Calu3 (cell line): Measurements from ENCODE around the gene FAM89B. TPM values are rescaled to one million over a fixed set of nuclear protein-coding genes. Genes with fewer than 3 reads are reported as not detected.

Experiments
- BruUV-seq: library from RNA; stranded (reverse); fragments of 400-500 nt; replicated peaks from 2 replicates; lab custom pipeline; 2021; lab: Mats Ljungman, UMichigan
- CTCF ChIA-PET: fragments of 300-600 bp; sonication (Branson Sonifier 250); formaldehyde crosslinking; loops from one replicate; lab custom pipeline; 2022; ENCODE audit warnings: antibody characterized with exemption; lab: Charles Lee
- DNase-seq: peaks from one replicate; pipeline ENCODE4 v3.0.0; 2022
- H3K27ac Mint-ChIP-seq: one replicate; pipeline ENCODE4 v1.8.0; 2022; ENCODE audit warnings: mixed read lengths; ENCODE audit not compliant: unreplicated experiment
- H3K27me3 Mint-ChIP-seq: one replicate; pipeline ENCODE4 v1.8.0; 2022; ENCODE audit warnings: mixed read lengths; ENCODE audit not compliant: unreplicated experiment
- H3K36me3 Mint-ChIP-seq: one replicate; pipeline ENCODE4 v1.8.0; 2022; ENCODE audit warnings: mild to moderate bottlenecking, moderate library complexity, mixed read lengths; ENCODE audit not compliant: insufficient read depth, unreplicated experiment
- H3K4me1 Mint-ChIP-seq: one replicate; pipeline ENCODE4 v1.8.0; 2022; ENCODE audit warnings: mild to moderate bottlenecking, low read depth, mixed read lengths; ENCODE audit not compliant: unreplicated experiment
- H3K4me3 Mint-ChIP-seq: one replicate; pipeline ENCODE4 v1.8.0; 2022; ENCODE audit warnings: mild to moderate bottlenecking, low read depth, moderate library complexity, mixed read lengths; ENCODE audit not compliant: unreplicated experiment
- H3K9me3 Mint-ChIP-seq: one replicate; pipeline ENCODE4 v1.8.0; 2022; ENCODE audit warnings: low read depth, mixed read lengths; ENCODE audit not compliant: unreplicated experiment
- CTCF ChIP-seq: fragments of 200-600 bp; IDR thresholded peaks from one replicate; pipeline ENCODE4 v1.8.0; 2022; ENCODE audit warnings: antibody characterized with exemption; ENCODE audit not compliant: unreplicated experiment
- intact Hi-C: fragments of 100-400 bp; cut with micrococcal nuclease; formaldehyde crosslinking; loops from one replicate; pipeline ENCODE4 v1.10.0; 2022; ENCODE audit not compliant: unreplicated experiment
- total RNA-seq: library from RNA; stranded (reverse); gene quantifications from 2 replicates; pipeline ENCODE4 v1.2.3, GENCODE V29; 2022

Gene FAM89B
- total RNA-seq, 1 experiment from 2014 or later: 29.8 TPM

GRCh38 chr11:65606876-65607613 lies 34.7 kb downstream of the FAM89B start:
- Mint-ChIP-seq H3K9me3 (no peaks in the 10 kb centered on the region), H3K4me3 (no peak overlapping the region), H3K36me3 (peaks cover 75% of the 10 kb centered on the region), H3K27me3 (no peaks in the 10 kb centered on the region), H3K27ac (no peak overlapping the region), H3K4me1 (peaks cover 29% of the 10 kb centered on the region)
- CTCF ChIA-PET: no interaction called here
- TF ChIP-seq CTCF: no peak
- BruUV-seq: no TSS peak
- DNase-seq: no peak
- intact Hi-C loops: no loop called here

- CTCF ChIA-PET: no interaction called here
- Mint-ChIP-seq H3K36me3 (peaks cover 76% of the 10 kb centered on the region), H3K4me3 (no peak overlapping the region), H3K9me3 (no peaks in the 10 kb centered on the region), H3K27me3 (no peaks in the 10 kb centered on the region), H3K27ac (no peak overlapping the region), H3K4me1 (peaks cover 37% of the 10 kb centered on the region)
- intact Hi-C loops: no loop called here
- DNase-seq: no peak
- no peak for TF ChIP-seq CTCF
- BruUV-seq: no TSS peak
Observed at GRCh38 chr11:65607614-65608426, 35.5 kb downstream of the FAM89B start.

GRCh38 chr11:65609229-65609628 lies 36.9 kb downstream of the FAM89B start:
- no peaks in the 10 kb centered on the region for H3K27me3 Mint-ChIP-seq
- no peak for DNase-seq
- intact Hi-C loops: no loop called here
- BruUV-seq: no TSS peak
- H3K27ac Mint-ChIP-seq: no peak overlapping the region
- TF ChIP-seq CTCF: no peak
- CTCF ChIA-PET: interaction anchor here (1.2 to 1.5 kb wide), 2 partner anchors 10 to 15 kb away, joined by 3 read pairs; no protein-coding TSS in a partner anchor
- H3K9me3 Mint-ChIP-seq: no peaks in the 10 kb centered on the region
- no peak overlapping the region for H3K4me3 Mint-ChIP-seq
- peaks cover 79% of the 10 kb centered on the region for H3K36me3 Mint-ChIP-seq
- peaks cover 37% of the 10 kb centered on the region for H3K4me1 Mint-ChIP-seq

GRCh38 chr11:65609665-65610064 lies 37.3 kb downstream of the FAM89B start:
- peak overlapping the region; percentile 3 for H3K4me3 Mint-ChIP-seq
- H3K9me3 Mint-ChIP-seq: no peaks in the 10 kb centered on the region
- CTCF ChIA-PET: interaction anchor here (1.2 to 1.5 kb wide), 2 partner anchors 9 to 16 kb away, joined by 3 read pairs; no protein-coding TSS in a partner anchor
- no peaks in the 10 kb centered on the region for H3K27me3 Mint-ChIP-seq
- BruUV-seq: no TSS peak
- no peak for DNase-seq
- peaks cover 37% of the 10 kb centered on the region for H3K4me1 Mint-ChIP-seq
- no peak for TF ChIP-seq CTCF
- H3K27ac Mint-ChIP-seq: no peak overlapping the region
- H3K36me3 Mint-ChIP-seq: peaks cover 79% of the 10 kb centered on the region
- intact Hi-C loops: no loop called here
